Measurements from ENCODE around the gene TBC1D16.

GRCh38 chr17:80067393-80067986 is 31.8 kb upstream of the TBC1D16 start:
- TF ChIP-seq CTCF (conservative IDR thresholded peaks at IDR 0.05) (no peak), ZFX (IDR thresholded peaks at IDR 0.05) (no peak)

Measured in C4-2B (cell line).